NB4 (cell line): ENCODE data around the gene TBCK.

Experiments used
- DNase-seq: peaks from one replicate; pipeline ENCODE4 v3.0.0; 2010; ENCODE audit warnings: low read depth
- H3K4me3 ChIP-seq: one replicate; pipeline ENCODE4 v1.5.1; 2011; ENCODE audit warnings: mild to moderate bottlenecking, low read depth, low read length, moderate library complexity
- MYC ChIP-seq: IDR thresholded peaks from 2 replicates; pipeline ENCODE4 v1.6.1; 2011; ENCODE audit warnings: low read depth, low read length
- POLR2A ChIP-seq: IDR thresholded peaks from 2 replicates; pipeline ENCODE4 v1.6.1; 2011; ENCODE audit warnings: mild to moderate bottlenecking; ENCODE audit not compliant: insufficient read length; ENCODE audit errors: extremely low read depth
- TF ChIP-seq, protein P1 (sequence below): IDR thresholded peaks from one replicate; pipeline ENCODE4 v1.5.1; 2012; ENCODE audit warnings: low read depth, low read length
- TF ChIP-seq, protein P2 (sequence below): IDR thresholded peaks from 2 replicates; pipeline ENCODE4 v1.6.1; 2011; ENCODE audit warnings: low read depth, low read length

Gene TBCK

DNA sequence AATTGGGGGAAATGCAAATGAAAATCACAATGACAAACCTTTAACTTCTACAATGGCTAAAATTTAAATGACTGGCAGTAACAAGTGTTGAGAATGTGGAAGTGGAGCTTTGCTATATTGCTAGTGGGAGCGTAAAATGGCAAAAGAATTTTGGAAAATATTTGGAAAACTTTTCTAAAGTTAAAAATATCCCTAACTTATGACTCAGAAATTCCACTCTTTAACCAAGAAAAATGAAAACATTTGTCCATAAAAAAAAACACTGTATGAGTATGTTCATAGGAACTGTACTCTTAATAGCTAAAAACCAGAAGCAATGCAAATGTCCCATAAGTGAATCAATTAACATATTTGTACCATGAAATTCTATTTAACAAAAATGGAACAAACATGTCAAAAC lies 3.6 kb downstream of the TBCK start:
- no peak for DNase-seq
- TF ChIP-seq, protein P1, sequence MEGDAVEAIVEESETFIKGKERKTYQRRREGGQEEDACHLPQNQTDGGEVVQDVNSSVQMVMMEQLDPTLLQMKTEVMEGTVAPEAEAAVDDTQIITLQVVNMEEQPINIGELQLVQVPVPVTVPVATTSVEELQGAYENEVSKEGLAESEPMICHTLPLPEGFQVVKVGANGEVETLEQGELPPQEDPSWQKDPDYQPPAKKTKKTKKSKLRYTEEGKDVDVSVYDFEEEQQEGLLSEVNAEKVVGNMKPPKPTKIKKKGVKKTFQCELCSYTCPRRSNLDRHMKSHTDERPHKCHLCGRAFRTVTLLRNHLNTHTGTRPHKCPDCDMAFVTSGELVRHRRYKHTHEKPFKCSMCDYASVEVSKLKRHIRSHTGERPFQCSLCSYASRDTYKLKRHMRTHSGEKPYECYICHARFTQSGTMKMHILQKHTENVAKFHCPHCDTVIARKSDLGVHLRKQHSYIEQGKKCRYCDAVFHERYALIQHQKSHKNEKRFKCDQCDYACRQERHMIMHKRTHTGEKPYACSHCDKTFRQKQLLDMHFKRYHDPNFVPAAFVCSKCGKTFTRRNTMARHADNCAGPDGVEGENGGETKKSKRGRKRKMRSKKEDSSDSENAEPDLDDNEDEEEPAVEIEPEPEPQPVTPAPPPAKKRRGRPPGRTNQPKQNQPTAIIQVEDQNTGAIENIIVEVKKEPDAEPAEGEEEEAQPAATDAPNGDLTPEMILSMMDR = no peak
- TF ChIP-seq, protein P2, sequence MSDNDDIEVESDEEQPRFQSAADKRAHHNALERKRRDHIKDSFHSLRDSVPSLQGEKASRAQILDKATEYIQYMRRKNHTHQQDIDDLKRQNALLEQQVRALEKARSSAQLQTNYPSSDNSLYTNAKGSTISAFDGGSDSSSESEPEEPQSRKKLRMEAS = no peak
- TF ChIP-seq POLR2A (no peak), MYC (no peak)
- H3K4me3 ChIP-seq = no peak overlapping the region

DNA sequence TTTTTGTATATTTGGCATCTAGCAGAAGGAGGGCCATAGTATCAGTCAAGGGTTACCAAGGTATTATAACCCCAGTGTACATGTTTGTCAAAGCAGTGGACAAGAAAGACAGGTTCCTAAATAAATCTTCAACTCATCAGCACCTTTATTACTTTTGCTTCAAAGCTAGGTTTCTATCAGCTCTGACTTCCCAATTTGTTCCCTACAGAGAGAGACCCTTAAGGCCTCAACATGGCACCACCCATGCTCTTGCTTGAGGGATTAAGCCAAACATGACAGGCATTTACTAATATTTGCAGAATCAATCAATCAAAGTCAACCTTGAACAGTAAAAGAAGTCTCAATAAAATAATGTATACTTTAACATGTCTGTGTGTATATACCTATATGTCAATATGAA lies 9.4 kb downstream of the TBCK start:
- no peak overlapping the region for H3K4me3 ChIP-seq
- TF ChIP-seq MYC = no peak
- TF ChIP-seq, protein P1 = no peak
- no peak for TF ChIP-seq POLR2A
- TF ChIP-seq, protein P2 = no peak
- DNase-seq = no peak

DNA sequence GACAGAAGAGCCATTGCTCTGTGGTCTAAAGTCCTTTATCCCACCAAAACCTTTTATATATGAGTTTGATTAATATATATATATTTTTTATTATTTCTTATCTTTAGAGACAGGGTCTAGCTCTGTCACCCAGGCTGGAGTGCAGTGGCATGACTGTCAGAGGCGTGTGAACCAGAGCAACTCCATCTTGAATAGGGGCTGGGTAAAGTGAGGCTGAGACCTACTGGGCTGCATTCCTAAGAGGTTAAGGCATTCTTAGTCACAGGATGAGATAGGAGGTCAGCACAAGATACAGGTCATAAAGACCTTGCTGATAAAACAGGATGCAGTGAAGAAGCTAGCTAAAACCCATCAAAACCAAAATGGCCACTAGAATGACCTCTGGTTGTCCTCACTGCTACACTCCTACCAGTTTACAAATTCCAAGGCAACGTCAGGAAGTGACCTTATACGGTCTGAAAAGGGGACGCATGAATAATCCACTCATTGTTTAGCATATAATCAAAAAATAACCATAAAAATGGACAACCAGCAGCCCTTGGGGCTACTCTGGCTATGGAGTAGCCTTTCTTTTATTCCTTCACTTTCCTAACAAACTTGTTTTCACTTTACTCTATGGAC lies 10.5 kb downstream of the TBCK start:
- DNase-seq = no peak
- TF ChIP-seq, protein P1 = no peak
- TF ChIP-seq, protein P2 = no peak
- TF ChIP-seq MYC = no peak
- TF ChIP-seq POLR2A = no peak
- no peak overlapping the region for H3K4me3 ChIP-seq

DNA sequence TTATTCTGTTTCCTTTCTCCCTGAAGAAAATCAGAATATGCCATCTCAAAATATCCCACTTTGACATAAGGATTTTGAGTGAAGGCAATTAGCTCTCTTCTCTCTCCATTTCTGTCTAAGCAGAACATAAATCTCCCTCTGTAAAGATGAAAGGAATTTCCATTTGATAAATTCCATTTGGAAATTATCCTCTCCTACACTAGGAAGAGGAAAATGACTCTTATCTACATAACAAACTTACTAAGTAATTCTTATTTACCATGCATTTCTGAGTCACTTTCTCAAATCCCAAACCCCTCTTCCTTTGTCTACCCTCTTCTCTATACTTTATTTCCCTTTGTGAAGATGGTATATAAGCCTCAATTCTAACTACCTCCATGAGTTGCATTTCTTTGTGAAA lies 11.4 kb downstream of the TBCK start:
- DNase-seq = no peak
- TF ChIP-seq, protein P2 = no peak
- TF ChIP-seq MYC (no peak), POLR2A (no peak)
- TF ChIP-seq, protein P1 = no peak
- no peak overlapping the region for H3K4me3 ChIP-seq

DNA sequence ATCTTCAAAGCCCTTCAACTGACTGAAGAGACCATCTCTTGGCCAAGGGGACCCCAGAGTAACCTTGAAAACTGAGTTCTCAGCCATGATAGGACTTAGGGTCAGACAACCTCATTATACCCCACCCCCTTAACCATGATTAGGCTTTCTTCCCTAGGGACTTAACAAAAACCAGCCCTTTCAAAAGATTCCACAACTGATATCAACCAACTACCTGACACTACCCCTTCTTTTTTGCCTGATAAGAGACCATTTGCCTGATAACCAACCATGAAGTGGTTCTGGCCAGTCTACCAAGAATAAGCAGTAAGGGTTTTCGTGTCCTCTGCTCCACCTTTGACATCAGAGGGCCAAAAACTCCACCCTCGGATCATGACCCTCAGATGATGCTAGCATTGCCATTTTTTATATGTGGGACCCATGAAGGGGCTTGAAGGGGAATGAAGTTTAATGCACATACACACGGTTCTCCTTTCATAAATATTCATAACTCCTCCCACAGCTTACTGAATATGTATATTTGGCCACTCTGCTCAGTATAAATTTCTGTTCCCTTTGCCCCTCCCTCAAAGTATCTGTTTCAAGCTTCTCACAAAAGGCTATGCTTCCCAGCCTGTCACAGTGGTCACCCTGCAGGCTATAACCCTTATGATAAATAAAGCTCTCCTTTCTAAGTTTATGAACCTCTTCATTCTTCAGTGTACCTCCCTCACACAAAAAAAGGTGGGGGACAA lies 12.3 kb downstream of the TBCK start:
- no peak for DNase-seq
- H3K4me3 ChIP-seq = no peak overlapping the region
- TF ChIP-seq POLR2A (no peak), MYC (no peak)
- TF ChIP-seq, protein P1 = no peak
- TF ChIP-seq, protein P2 = no peak
